KG1 (cell line): ENCODE data around the gene DENND1C.

Experiments used
- DNase-seq: peaks from one replicate; lab custom pipeline; 2025; lab: John Stamatoyannopoulos, UW

DENND1C gene

DNA sequence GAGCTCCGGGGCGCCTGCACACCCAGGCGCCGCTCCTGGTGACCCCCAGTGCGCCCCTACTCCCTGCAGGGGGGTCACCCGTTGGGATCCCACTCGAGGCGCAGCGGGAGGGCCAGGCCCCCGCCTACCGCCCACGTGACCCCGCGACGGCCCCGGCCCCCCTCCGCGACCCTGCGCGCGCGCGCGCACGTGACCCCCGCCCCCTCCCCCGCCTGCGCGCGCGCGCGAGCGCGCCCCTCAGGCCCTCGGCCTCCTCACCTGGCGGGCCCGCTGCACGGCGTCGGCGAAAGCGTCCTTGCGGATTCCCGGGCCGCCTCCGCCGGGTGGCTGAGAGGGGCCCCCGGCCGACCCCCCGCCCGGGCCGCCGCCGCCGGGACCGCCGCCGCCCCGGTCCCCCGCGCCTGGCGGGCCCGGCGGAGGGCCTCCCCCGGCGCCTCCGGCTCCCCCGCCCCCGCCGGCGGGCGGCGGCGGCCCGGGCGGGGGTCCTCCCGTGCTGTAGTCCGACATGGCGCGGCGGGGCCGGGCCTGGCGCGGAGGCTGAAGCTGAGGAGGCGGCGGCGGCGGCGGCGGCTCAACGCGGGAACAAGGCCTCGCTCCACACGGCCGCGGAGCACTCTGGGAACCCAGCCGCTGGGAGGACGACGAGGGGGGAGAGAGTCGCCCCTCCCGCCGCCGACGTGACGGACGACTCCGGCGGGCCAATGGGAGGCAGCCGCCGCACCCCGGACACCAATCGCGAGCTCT, 57.2 kb downstream of the DENND1C start, which contains the start of gene KHSRP:
TSS of gene KHSRP (minus strand) at position 617 of the 744 bp plus-strand sequence. CDS start at position 507, 110 bp downstream.
- DNase-seq: no peak

- DNase-seq: no peak
Measured at GRCh38 chr19:6423499-6424194, 57.9 kb downstream of the DENND1C start.

DNA sequence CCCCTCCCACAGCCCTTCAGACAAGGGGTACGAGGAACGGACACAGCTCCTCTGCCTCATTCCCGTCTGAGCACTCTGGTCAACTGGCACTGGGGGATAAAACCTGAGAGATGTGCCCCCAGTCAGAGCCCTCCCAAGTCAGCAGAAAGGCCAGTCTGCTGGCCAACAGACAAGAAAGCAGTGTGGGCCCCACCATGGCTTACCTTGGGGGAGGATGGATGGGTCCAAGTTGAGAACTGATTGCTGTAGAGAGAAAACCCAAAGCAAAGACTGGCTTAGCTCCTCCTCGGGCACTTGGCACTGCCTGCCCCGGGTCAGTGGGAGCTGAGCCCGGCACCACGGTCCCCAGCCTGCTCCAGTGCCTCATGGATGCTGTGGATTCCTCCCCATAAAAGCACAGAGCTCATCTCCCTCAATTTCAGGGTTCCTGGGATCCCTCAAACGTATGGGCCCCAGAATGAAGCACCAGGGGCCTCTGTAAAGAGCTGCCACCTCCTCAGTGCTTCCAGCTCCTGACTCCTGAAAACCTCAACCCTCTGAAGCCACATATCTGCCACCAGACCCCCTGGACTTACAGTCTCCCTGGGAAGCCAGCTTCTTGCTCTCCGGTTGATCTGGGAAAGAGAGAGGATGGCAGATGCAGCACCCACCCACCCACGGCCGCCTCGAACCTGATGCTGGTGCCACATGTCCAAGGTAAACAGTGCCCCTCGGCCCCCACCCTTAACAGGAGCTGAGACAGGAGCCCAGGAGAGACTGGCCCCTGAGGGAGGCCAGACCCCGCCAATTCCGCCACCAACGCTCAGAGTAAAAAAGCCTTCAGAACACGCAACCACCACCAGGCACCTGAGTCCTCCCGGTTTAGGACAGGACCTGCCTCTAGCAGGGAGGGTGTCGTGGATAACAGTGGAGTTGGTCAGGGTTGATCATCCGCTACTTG, 60.2 kb downstream of the DENND1C start:
- DNase-seq: no peak

- no peak for DNase-seq
Measured at GRCh38 chr19:6418562-6418932, 63.0 kb downstream of the DENND1C start.

- no peak for DNase-seq
Measured at GRCh38 chr19:6417713-6418561, 63.6 kb downstream of the DENND1C start.
